Smooth muscle cell of bladder (primary cell): Measurements from ENCODE around the gene EPN3. TPM values are rescaled to one million over a fixed set of nuclear protein-coding genes. Genes with fewer than 3 reads are reported as not detected.

Experiments
- total RNA-seq: library from RNA; depleted of rRNA; stranded (reverse); fragments of >200 nt; gene quantifications from 2 replicates; pipeline ENCODE4 v1.2.3, GENCODE V29; 2014

Gene EPN3
- not detected in 2 replicates for total RNA-seq

GRCh38 chr17:50532452-50533024, at the start of gene EPN3:
Gene EPN3, plus strand, starts transcription at chr17:50532735. Its CDS starts 3,822 bp downstream, at chr17:50536557.

GRCh38 chr17:50507871-50508572, 24.5 kb upstream of the EPN3 start, which contains the start of gene MYCBPAP:
Gene MYCBPAP, plus strand, starts transcription at chr17:50508439. Its CDS starts 236 bp downstream, at chr17:50508675.

GRCh38 chr17:50547035-50547735, 14.7 kb downstream of the EPN3 start, which contains the start of gene SPATA20:
Gene SPATA20, plus strand, starts transcription at chr17:50547174. Its CDS starts 35 bp downstream, at chr17:50547209.

DNA sequence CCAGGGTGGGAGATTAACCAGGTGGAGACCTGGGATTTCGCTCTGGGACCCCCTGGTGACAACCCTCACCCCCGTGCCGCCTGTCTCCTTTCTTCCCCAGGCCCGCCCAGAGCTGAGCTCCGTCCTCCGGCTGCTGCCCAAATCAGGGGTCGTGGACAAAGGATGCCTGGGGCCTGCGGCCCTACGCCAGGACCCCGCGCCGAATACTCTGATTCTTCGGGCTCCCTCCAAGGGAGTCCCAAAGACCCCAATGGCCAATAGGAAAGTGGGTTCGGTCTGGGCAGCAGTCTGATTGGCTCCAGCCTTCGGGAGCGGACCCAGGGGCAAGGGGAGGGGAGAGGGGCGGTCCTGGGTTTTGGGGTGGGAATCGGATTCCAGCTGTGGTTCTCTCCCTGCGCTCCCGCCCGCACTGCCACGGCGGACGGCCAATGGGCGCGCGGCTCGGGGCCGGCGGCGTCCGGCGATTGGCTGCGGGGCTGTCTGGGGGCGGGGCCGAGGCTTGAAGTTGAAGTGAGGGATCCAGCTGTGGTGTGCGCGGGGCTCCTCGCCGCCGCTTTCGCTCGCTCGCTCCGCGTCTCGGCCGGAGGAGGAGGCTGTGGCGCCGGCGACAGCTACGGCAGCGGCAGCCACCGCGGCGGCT, 27.8 kb downstream of the EPN3 start, which contains the start of gene CACNA1G:
Gene CACNA1G (plus strand): TSS at position 531 of the 640 bp plus-strand sequence. CDS start 745 bp downstream, outside the sequence.

Other genes with a start within 250 kb of the EPN3 start
- 46.5 and 52.6 TPM in 2 replicates for gene XYLT2, start 186.6 kb upstream of the EPN3 start, total RNA-seq
- gene MRPL27, start 159.6 kb upstream of the EPN3 start, total RNA-seq: 68.6 and 68.9 TPM in 2 replicates
- 1.3 TPM in 2 replicates for gene EME1, start 159.5 kb upstream of the EPN3 start, total RNA-seq
- gene LRRC59, start 135.2 kb upstream of the EPN3 start, total RNA-seq: 135 and 154 TPM in 2 replicates
- 20.3 and 40.5 TPM in 2 replicates for gene ACSF2, start 106.5 kb upstream of the EPN3 start, total RNA-seq
- not detected in 2 replicates for gene CHAD, start 63.9 kb upstream of the EPN3 start, total RNA-seq
- 9.8 and 16.6 TPM in 2 replicates for gene RSAD1, start 53.9 kb upstream of the EPN3 start, total RNA-seq
- 0.43 and 1.6 TPM in 2 replicates for gene MYCBPAP, start 24.3 kb upstream of the EPN3 start, total RNA-seq
- gene SPATA20, start 14.4 kb downstream of the EPN3 start, total RNA-seq: 56.9 and 59.6 TPM in 2 replicates
- gene CACNA1G, start 28.0 kb downstream of the EPN3 start, total RNA-seq: under 0.01 and 0.37 TPM in 2 replicates
- gene ABCC3, start 102.1 kb downstream of the EPN3 start, total RNA-seq: 17.1 and 23.8 TPM in 2 replicates
- 18.9 and 25.5 TPM in 2 replicates for gene ANKRD40, start 175.2 kb downstream of the EPN3 start, total RNA-seq
- 17.4 and 23.1 TPM in 2 replicates for gene LUC7L3, start 186.9 kb downstream of the EPN3 start, total RNA-seq
- gene ANKRD40CL, start 234.8 kb downstream of the EPN3 start, total RNA-seq: not detected in 2 replicates